Uterus (tissue), 2 donors: Measurements from ENCODE around the gene LLCFC1.

Experiments used
- CTCF ChIP-seq, 4 experiments: fragments of 200-600 bp in 2 of 4; fragments of 450-650 bp in 2 of 4; sonication (generic) in 2 of 4; IDR thresholded peaks; one replicate each; pipeline ENCODE4 v1.5.1; 2016 to 2019; ENCODE audit warnings: antibody characterized with exemption in 4 of 4, mild to moderate bottlenecking in 2 of 4, moderate library complexity in 1 of 4
- POLR2A ChIP-seq, 2 donors: fragments of 450-650 bp; IDR thresholded peaks; one replicate each; pipeline ENCODE4 v1.6.1; 2016; ENCODE audit warnings: antibody characterized with exemption in 2 of 2, mild to moderate bottlenecking in 1 of 2, moderate library complexity in 1 of 2

GRCh38 chr7:142913051-142913450, 26.2 kb upstream of the LLCFC1 start:
- no peak for TF ChIP-seq CTCF (IDR thresholded peaks at IDR 0.05)
- no peak for TF ChIP-seq POLR2A (IDR thresholded peaks at IDR 0.05)
